ENCODE data around the gene CEP44.

The CEP44 gene

DNA sequence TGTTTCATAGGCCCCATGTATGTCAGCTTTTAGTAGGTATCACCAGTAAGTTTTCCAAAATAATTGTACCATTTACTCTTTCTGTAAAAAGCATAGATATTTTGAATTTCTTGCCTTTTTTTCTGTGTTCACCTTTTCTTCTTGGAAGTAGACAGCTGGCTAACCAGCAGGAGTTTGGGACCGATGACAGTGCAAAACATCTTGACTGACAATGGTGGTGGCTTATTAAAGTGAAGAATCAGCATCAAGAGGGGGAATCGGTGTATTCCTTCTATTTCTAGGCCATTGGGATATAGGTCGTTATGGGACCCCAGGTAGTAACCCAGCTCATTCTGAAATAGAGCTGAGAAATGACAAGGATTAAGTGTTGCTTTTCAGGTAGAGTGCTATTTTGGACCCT is 3.2 kb downstream of the CEP44 start:
- TF ChIP-seq EGR1 (IDR thresholded peaks at IDR 0.05) (no peak), FOXM1 (IDR thresholded peaks at IDR 0.05; ENCODE audit: borderline replicate concordance, low read depth) (no peak), YY1 (IDR thresholded peaks at IDR 0.05; ENCODE audit: low read depth) (no peak), EP300 (IDR thresholded peaks at IDR 0.05; ENCODE audit: borderline replicate concordance) (no peak), ZBTB7A (IDR thresholded peaks at IDR 0.05; ENCODE audit: low read depth) (no peak), RAD21 (IDR thresholded peaks at IDR 0.05; ENCODE audit: low read depth) (no peak), CREB1 (IDR thresholded peaks at IDR 0.05; ENCODE audit: low read depth) (no peak), CEBPB (IDR thresholded peaks at IDR 0.05) (no peak), TEAD4 (IDR thresholded peaks at IDR 0.05) (no peak), TCF12 (IDR thresholded peaks at IDR 0.05; ENCODE audit: low read depth) (no peak), NFIC (IDR thresholded peaks at IDR 0.05) (no peak), TAF1 (IDR thresholded peaks at IDR 0.05; ENCODE audit: low read depth) (no peak)
- TF ChIP-seq, protein P1, sequence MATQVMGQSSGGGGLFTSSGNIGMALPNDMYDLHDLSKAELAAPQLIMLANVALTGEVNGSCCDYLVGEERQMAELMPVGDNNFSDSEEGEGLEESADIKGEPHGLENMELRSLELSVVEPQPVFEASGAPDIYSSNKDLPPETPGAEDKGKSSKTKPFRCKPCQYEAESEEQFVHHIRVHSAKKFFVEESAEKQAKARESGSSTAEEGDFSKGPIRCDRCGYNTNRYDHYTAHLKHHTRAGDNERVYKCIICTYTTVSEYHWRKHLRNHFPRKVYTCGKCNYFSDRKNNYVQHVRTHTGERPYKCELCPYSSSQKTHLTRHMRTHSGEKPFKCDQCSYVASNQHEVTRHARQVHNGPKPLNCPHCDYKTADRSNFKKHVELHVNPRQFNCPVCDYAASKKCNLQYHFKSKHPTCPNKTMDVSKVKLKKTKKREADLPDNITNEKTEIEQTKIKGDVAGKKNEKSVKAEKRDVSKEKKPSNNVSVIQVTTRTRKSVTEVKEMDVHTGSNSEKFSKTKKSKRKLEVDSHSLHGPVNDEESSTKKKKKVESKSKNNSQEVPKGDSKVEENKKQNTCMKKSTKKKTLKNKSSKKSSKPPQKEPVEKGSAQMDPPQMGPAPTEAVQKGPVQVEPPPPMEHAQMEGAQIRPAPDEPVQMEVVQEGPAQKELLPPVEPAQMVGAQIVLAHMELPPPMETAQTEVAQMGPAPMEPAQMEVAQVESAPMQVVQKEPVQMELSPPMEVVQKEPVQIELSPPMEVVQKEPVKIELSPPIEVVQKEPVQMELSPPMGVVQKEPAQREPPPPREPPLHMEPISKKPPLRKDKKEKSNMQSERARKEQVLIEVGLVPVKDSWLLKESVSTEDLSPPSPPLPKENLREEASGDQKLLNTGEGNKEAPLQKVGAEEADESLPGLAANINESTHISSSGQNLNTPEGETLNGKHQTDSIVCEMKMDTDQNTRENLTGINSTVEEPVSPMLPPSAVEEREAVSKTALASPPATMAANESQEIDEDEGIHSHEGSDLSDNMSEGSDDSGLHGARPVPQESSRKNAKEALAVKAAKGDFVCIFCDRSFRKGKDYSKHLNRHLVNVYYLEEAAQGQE (IDR thresholded peaks at IDR 0.05; ENCODE audit: low read depth) = no peak
- TF ChIP-seq, protein P2, sequence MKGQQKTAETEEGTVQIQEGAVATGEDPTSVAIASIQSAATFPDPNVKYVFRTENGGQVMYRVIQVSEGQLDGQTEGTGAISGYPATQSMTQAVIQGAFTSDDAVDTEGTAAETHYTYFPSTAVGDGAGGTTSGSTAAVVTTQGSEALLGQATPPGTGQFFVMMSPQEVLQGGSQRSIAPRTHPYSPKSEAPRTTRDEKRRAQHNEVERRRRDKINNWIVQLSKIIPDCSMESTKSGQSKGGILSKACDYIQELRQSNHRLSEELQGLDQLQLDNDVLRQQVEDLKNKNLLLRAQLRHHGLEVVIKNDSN (IDR thresholded peaks at IDR 0.05) = no peak
- TF ChIP-seq, protein P3, sequence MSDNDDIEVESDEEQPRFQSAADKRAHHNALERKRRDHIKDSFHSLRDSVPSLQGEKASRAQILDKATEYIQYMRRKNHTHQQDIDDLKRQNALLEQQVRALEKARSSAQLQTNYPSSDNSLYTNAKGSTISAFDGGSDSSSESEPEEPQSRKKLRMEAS (IDR thresholded peaks at IDR 0.05) = no peak

DNA sequence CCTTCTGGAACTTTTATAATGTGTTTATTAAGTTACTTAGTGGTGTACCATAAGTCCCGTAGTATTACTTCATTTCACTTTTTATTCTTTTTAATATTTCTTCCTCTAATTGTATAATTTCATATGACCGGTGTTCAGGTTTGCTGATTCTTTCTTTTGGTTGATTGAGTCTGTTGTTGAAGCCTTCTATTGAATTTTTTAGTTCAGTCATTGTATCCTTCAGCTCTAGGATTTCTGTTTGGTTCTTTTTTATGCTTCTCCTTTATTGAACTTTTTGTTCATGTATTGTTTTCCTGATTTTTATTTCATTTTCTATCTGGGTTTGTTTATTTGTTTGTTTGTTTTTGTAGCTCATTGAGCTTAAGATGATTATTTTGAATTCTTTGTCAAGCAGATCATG is 8.8 kb downstream of the CEP44 start:
- TF ChIP-seq CEBPB (IDR thresholded peaks at IDR 0.05) (no peak), EP300 (IDR thresholded peaks at IDR 0.05; ENCODE audit: borderline replicate concordance) (no peak), TEAD4 (IDR thresholded peaks at IDR 0.05) (no peak)

DNA sequence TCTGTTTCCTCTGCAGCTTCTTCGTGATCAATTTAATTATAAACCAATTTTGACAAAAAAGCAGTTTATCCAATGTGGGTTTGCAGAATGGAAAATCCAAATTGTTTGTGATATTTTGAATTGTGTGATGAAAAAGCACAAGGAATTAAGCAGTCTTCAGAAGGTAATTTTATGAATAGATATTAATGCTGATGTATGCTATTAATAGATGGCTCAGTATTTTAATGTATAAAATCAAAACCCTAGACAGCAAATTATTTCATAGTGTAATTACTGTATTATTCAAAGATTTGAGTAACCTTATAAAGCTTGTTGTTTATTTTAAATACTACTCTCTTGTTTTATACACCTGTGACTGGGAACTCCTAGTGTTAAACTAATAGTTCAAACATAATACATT is 20.0 kb downstream of the CEP44 start:
- TF ChIP-seq EGR1 (IDR thresholded peaks at IDR 0.05) (no peak), TAF1 (IDR thresholded peaks at IDR 0.05; ENCODE audit: low read depth) (no peak), CEBPB (IDR thresholded peaks at IDR 0.05) (no peak), TEAD4 (IDR thresholded peaks at IDR 0.05) (no peak), CREB1 (IDR thresholded peaks at IDR 0.05; ENCODE audit: low read depth) (no peak), YY1 (IDR thresholded peaks at IDR 0.05; ENCODE audit: low read depth) (no peak), EP300 (IDR thresholded peaks at IDR 0.05; ENCODE audit: borderline replicate concordance) (no peak), TCF12 (IDR thresholded peaks at IDR 0.05; ENCODE audit: low read depth) (no peak), ZBTB7A (IDR thresholded peaks at IDR 0.05; ENCODE audit: low read depth) (no peak), FOXM1 (IDR thresholded peaks at IDR 0.05; ENCODE audit: borderline replicate concordance, low read depth) (no peak), RAD21 (IDR thresholded peaks at IDR 0.05; ENCODE audit: low read depth) (no peak)
- TF ChIP-seq, protein P2 (IDR thresholded peaks at IDR 0.05) = no peak
- TF ChIP-seq, protein P3 (IDR thresholded peaks at IDR 0.05) = no peak
- TF ChIP-seq, protein P1 (IDR thresholded peaks at IDR 0.05; ENCODE audit: low read depth) = no peak

DNA sequence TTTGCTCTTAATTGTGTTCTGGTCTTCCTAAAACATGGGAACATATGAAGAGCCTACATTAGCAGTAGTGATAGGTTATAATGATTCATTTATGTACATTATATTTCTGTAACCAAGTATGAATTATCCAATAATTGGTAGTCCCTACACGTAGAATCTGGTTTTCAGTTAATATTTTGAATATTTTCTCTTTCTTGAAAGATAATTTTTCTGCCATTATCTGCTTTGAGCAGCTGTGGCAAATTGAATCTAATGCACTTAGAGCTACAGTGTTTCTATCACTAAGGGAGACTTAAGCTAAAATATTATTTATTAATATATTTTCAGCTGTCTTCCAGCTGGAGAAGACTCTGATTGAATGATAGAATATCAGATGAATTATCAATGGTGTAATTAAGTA is 21.0 kb downstream of the CEP44 start:
- TF ChIP-seq TCF12 (IDR thresholded peaks at IDR 0.05; ENCODE audit: low read depth) (no peak), CEBPB (IDR thresholded peaks at IDR 0.05) (no peak), FOXM1 (IDR thresholded peaks at IDR 0.05; ENCODE audit: borderline replicate concordance, low read depth) (no peak), NFIC (IDR thresholded peaks at IDR 0.05) (no peak), EGR1 (IDR thresholded peaks at IDR 0.05) (no peak), CREB1 (IDR thresholded peaks at IDR 0.05; ENCODE audit: low read depth) (no peak), RAD21 (IDR thresholded peaks at IDR 0.05; ENCODE audit: low read depth) (no peak), YY1 (IDR thresholded peaks at IDR 0.05; ENCODE audit: low read depth) (no peak), TAF1 (IDR thresholded peaks at IDR 0.05; ENCODE audit: low read depth) (no peak), TEAD4 (IDR thresholded peaks at IDR 0.05) (no peak), EP300 (IDR thresholded peaks at IDR 0.05; ENCODE audit: borderline replicate concordance) (no peak)
- TF ChIP-seq, protein P1 (IDR thresholded peaks at IDR 0.05; ENCODE audit: low read depth) = no peak
- TF ChIP-seq, protein P2 (IDR thresholded peaks at IDR 0.05) = no peak
- TF ChIP-seq, protein P3 (IDR thresholded peaks at IDR 0.05) = no peak

All from Ishikawa (cell line).